GM12801 (cell line): ENCODE measurements around the gene SFXN2.

Source experiments
- TF ChIP-seq, protein P1 (sequence below): IDR thresholded peaks from one replicate; pipeline ENCODE4 v1.5.1; 2011; ENCODE audit warnings: control low read depth; ENCODE audit not compliant: insufficient read length; ENCODE audit errors: extremely low read depth

The SFXN2 gene

GRCh38 chr10:102714621-102715455, at the start of gene SFXN2:
SFXN2 (plus strand) TSS chr10:102714636; CDS start chr10:102726637, 12,001 bp downstream.
- TF ChIP-seq, protein P1, sequence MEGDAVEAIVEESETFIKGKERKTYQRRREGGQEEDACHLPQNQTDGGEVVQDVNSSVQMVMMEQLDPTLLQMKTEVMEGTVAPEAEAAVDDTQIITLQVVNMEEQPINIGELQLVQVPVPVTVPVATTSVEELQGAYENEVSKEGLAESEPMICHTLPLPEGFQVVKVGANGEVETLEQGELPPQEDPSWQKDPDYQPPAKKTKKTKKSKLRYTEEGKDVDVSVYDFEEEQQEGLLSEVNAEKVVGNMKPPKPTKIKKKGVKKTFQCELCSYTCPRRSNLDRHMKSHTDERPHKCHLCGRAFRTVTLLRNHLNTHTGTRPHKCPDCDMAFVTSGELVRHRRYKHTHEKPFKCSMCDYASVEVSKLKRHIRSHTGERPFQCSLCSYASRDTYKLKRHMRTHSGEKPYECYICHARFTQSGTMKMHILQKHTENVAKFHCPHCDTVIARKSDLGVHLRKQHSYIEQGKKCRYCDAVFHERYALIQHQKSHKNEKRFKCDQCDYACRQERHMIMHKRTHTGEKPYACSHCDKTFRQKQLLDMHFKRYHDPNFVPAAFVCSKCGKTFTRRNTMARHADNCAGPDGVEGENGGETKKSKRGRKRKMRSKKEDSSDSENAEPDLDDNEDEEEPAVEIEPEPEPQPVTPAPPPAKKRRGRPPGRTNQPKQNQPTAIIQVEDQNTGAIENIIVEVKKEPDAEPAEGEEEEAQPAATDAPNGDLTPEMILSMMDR: no peak

DNA sequence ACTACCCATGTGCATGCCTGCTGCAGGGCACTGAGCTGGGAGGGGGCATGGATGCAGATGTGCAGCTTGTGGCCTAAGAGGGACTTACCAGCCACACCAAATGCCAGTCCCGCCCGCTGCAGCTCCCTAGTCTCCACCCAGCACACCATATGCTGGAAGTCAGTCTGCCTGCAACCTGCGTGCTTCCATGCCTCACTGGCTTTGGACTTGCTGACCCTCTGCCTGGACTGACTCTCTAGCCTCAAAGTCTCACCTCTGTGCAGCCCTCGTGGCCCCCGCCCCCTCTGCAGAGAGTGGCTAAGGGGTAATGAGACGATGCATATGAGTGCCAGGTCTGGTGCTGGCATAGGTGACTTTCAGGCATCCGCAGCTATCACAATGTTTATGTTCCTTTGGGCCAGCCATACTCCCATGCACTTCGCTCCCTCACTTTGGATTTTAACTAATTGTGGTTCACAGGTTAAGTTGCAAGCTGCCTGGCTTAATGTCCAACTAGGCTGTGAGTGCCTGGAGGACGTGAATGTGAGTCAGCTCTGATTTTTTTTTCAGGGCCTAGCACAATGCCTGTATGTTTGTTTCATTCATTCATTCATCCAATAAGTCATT, 48.4 kb upstream of the SFXN2 start:
- TF ChIP-seq, protein P1: no peak

DNA sequence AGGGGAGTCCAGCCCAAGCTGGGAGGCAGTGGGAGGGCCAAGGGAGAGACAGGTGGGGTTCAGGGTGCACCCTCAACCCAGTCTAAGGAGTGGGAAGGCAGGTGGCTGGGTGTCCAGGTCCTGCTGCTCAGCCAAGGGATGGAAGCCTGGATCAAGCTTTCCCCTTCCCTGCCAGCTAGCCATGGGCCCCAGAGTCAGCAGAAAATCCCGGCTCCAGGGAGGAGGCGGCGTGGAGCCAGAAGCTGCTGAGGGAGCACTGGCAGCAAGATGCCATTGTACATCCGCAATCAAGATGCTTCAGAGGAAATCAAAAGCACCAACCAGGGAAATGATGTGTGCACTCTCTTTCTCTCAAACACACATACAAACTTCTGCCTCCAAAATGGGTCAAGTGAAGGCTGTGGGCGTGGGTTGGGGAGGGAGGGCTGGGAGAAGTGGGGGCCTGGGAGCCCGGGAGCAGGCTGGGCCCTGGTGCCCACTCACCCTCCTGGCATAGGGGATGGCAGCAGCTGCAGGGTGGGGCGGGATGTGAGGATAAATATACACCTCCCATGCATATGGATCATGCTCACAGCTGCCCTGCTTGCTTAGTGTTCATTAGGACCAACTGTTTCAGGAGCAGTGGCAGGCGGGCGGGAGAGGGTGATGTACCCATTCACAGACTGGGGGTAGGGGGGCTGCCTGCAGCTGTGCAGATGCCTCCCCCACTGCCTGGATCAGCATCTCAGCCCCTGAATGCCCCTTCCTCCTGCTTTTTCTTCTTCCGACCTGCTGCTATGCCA, 45.9 kb upstream of the SFXN2 start:
- TF ChIP-seq, protein P1: no peak

- TF ChIP-seq, protein P1: no peak
Measured at GRCh38 chr10:102669206-102670064, 45.0 kb upstream of the SFXN2 start.

DNA sequence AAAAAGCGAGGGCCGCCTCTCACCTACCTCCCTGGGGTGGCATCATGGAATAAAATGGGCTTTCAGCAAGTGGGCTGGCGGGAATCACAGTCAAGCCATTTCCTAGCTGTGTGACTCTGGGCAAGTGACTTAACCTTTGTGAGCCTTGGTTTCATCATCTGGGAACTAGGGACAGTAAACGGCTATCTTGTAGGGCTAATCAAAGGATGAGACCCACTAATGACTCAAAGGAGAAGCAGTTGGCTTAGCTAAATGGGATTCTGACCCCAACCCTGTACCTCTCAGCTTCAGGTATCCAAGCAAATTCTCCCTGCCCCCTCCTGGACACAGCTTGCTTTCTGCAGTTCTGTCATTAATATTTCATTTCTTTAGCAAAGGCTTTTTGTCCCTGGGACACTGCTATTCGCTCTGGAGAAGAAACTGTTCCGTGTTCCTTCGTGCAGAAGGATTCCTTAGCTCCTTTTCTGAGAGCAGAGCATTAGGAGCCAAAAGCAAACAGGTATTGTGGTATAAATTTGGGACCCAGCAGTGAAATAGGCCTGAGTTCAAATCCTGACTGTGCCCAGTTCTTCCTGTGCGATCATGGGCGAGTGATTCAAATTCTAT, 44.3 kb upstream of the SFXN2 start:
- TF ChIP-seq, protein P1: no peak

GRCh38 chr10:102670871-102671434, 43.5 kb upstream of the SFXN2 start:
- TF ChIP-seq, protein P1: no peak
